GM23338 (cell line): Measurements from ENCODE around the gene GPAM. TPM values are rescaled to one million over a fixed set of nuclear protein-coding genes. Genes with fewer than 3 reads are reported as not detected.

Source experiments
- ATAC-seq: fragments of 200-7000 bp; cut with Tn5 transposase; 3 replicates; pipeline ENCODE4 v1.9.1; 2020
- DNase-seq: peaks from one replicate; pipeline ENCODE4 v3.0.0-alpha.2; 2015; ENCODE audit warnings: low spot score
- H2AFZ ChIP-seq: fragments of 200-600 bp; sonication (generic); 2 replicates; pipeline ENCODE4 v1.8.0; 2016; ENCODE audit warnings: antibody characterized with exemption, mild to moderate bottlenecking, moderate library complexity
- H3F3A ChIP-seq: fragments of 200-600 bp; sonication (generic); replicated peaks from 2 replicates; pipeline ENCODE4 v1.8.0; 2017; ENCODE audit warnings: antibody characterized with exemption, mixed run types, low read depth
- H3K27ac ChIP-seq: fragments of 200-600 bp; sonication (generic); 2 replicates; pipeline ENCODE4 v1.6.1; 2016; ENCODE audit warnings: low read depth
- H3K27me3 ChIP-seq: fragments of 200-600 bp; sonication (generic); 2 replicates; pipeline ENCODE4 v1.8.0; 2016; ENCODE audit warnings: mild to moderate bottlenecking, mixed run types, moderate library complexity; ENCODE audit not compliant: insufficient read depth
- H3K36me3 ChIP-seq: fragments of 200-600 bp; sonication (generic); 2 replicates; pipeline ENCODE4 v1.8.0; 2016; ENCODE audit warnings: mild to moderate bottlenecking; ENCODE audit not compliant: insufficient read depth
- H3K4me1 ChIP-seq: fragments of 200-600 bp; sonication (generic); 2 replicates; pipeline ENCODE4 v1.8.0; 2016; ENCODE audit warnings: mild to moderate bottlenecking, moderate library complexity; ENCODE audit not compliant: insufficient read depth
- H3K4me2 ChIP-seq: fragments of 200-600 bp; sonication (generic); 2 replicates; pipeline ENCODE4 v1.7.1; 2017; ENCODE audit warnings: mixed run types
- H3K4me3 ChIP-seq: fragments of 200-600 bp; sonication (generic); 2 replicates; pipeline ENCODE4 v1.6.1; 2016; ENCODE audit warnings: mixed run types
- H3K79me2 ChIP-seq: fragments of 200-600 bp; sonication (generic); replicated peaks from 2 replicates; pipeline ENCODE4 v1.8.0; 2017; ENCODE audit warnings: mild to moderate bottlenecking; ENCODE audit not compliant: insufficient read depth
- H3K9me2 ChIP-seq: fragments of 200-600 bp; sonication (generic); 2 replicates; pipeline ENCODE4 v1.8.0; 2017; ENCODE audit not compliant: insufficient read depth
- H4K20me1 ChIP-seq: fragments of 200-600 bp; sonication (generic); replicated peaks from 2 replicates; pipeline ENCODE4 v1.8.0; 2017; ENCODE audit warnings: mild to moderate bottlenecking; ENCODE audit not compliant: insufficient read depth
- H3K27ac Mint-ChIP-seq: 2 replicates; pipeline ENCODE4 v1.8.0; 2020; ENCODE audit warnings: inconsistent platforms, mild to moderate bottlenecking, moderate library complexity, mixed read lengths
- H3K27me3 Mint-ChIP-seq: 3 replicates; pipeline ENCODE4 v1.8.0; 2022; ENCODE audit warnings: low read depth, mild to moderate bottlenecking, moderate library complexity, mixed read lengths, inconsistent platforms; ENCODE audit not compliant: insufficient read depth, poor library complexity
- H3K36me3 Mint-ChIP-seq: 3 replicates; pipeline ENCODE4 v1.8.0; 2021; ENCODE audit warnings: low read depth, mild to moderate bottlenecking, inconsistent platforms, moderate library complexity, mixed read lengths
- H3K4me1 Mint-ChIP-seq: 3 replicates; pipeline ENCODE4 v1.8.0; 2020; ENCODE audit warnings: mild to moderate bottlenecking, inconsistent platforms, mixed read lengths
- H3K4me3 Mint-ChIP-seq: 3 replicates; pipeline ENCODE4 v1.8.0; 2021; ENCODE audit warnings: moderate library complexity, mild to moderate bottlenecking, inconsistent platforms, mixed read lengths
- H3K9me3 Mint-ChIP-seq: 3 replicates; pipeline ENCODE4 v1.8.0; 2020; ENCODE audit warnings: moderate library complexity, mild to moderate bottlenecking, inconsistent platforms, mixed read lengths
- CTCF ChIP-seq, 2 experiments: fragments of 200-600 bp in 1 of 2; sonication (generic) in 1 of 2; conservative IDR thresholded peaks; 2 replicates each; pipeline versions ENCODE4 v1.5.1 to v1.6.1; 2016 to 2017; ENCODE audit warnings: antibody characterized with exemption in 2 of 2, low read depth in 2 of 2, mild to moderate bottlenecking in 2 of 2, moderate library complexity in 1 of 2
- ETS1 ChIP-seq: IDR thresholded peaks from 2 replicates; pipeline ENCODE4 v1.6.1; 2016; ENCODE audit warnings: antibody characterized with exemption
- EZH2 ChIP-seq: fragments of 200-600 bp; sonication (generic); IDR thresholded peaks from one replicate; pipeline ENCODE4 v1.8.0; 2017; ENCODE audit warnings: antibody characterized with exemption, mild to moderate bottlenecking, low read depth; ENCODE audit not compliant: unreplicated experiment
- JUNB ChIP-seq: IDR thresholded peaks from one replicate; pipeline ENCODE4 v1.6.1; 2016; ENCODE audit warnings: antibody characterized with exemption; ENCODE audit not compliant: unreplicated experiment
- POLR2AphosphoS5 ChIP-seq: IDR thresholded peaks from 2 replicates; pipeline ENCODE4 v1.6.1; 2016; ENCODE audit warnings: antibody characterized with exemption, low read depth
- REST ChIP-seq: IDR thresholded peaks from one replicate; pipeline ENCODE4 v1.6.1; 2018; ENCODE audit warnings: antibody characterized with exemption; ENCODE audit not compliant: unreplicated experiment
- polyA plus RNA-seq: library from polyadenylated mRNA; unstranded; fragments of >200 nt; fragmentation: Nextera tagmentation; extraction: Ambion mirVana; gene quantifications from 2 replicates; pipeline ENCODE4 v1.2.1, GENCODE V29; 2016
- total RNA-seq: library from RNA; depleted of rRNA; stranded (reverse); fragments of >200 nt; shearing (Covaris generic); gene quantifications from 2 replicates; pipeline ENCODE4 v1.2.3, GENCODE V29; 2014

GPAM gene
- total and polyA plus RNA-seq, 2 experiments from 2014 or later = 5.5 to 16.6 TPM

GRCh38 chr10:112221545-112221944, 38.0 kb upstream of the GPAM start (continued):
- TF ChIP-seq JUNB = no peak

- DNase-seq = no peak
These were observed 35.4 kb upstream of the GPAM start for GRCh38 chr10:112218960-112219359.

More at GRCh38 chr10:112218960-112219359, 35.4 kb upstream of the GPAM start:
- Mint-ChIP-seq H3K4me1 (peaks cover 19% of the 10 kb centered on the region), H3K27me3 (no peaks in the 10 kb centered on the region), H3K27ac (no peak overlapping the region), H3K4me3 (no peak overlapping the region), H3K9me3 (peaks cover 5% of the 10 kb centered on the region; the same call in 1 of the 3 replicates), H3K36me3 (no peaks in the 10 kb centered on the region)
- Histone ChIP-seq H3K4me1 (no peaks in the 10 kb centered on the region), H3K4me3 (no peak overlapping the region), H3K79me2 (no peaks in the 10 kb centered on the region), H3K27me3 (no peaks in the 10 kb centered on the region), H3F3A (no peaks in the 10 kb centered on the region), H3K9me2 (no peaks in the 10 kb centered on the region), H3K36me3 (no peaks in the 10 kb centered on the region), H4K20me1 (no peaks in the 10 kb centered on the region), H2AFZ (no peak overlapping the region), H3K4me2 (no peak overlapping the region), H3K27ac (no peak overlapping the region)
- no peak for ATAC-seq
- no peak for TF ChIP-seq ETS1
- no peak for TF ChIP-seq EZH2
- TF ChIP-seq POLR2AphosphoS5 = no peak
- no peak for TF ChIP-seq JUNB
- TF ChIP-seq REST = no peak
- TF ChIP-seq CTCF (conservative IDR thresholded peaks at IDR 0.05; ENCODE audit: low read depth in 2 of 2) = no peak
